Glutamatergic neuron (in vitro differentiated cells): Measurements from ENCODE around the gene SIRT3. TPM values are rescaled to one million over a fixed set of nuclear protein-coding genes. Genes with fewer than 3 reads are reported as not detected.

Source experiments
- DNase-seq: peaks from one replicate; pipeline ENCODE4 v3.0.0; 2022
- H3K27ac Mint-ChIP-seq: one replicate; pipeline ENCODE4 v1.8.0; 2020; ENCODE audit warnings: mild to moderate bottlenecking, mixed read lengths, inconsistent platforms; ENCODE audit not compliant: unreplicated experiment
- H3K27me3 Mint-ChIP-seq: one replicate; pipeline ENCODE4 v1.8.0; 2020; ENCODE audit warnings: mild to moderate bottlenecking, moderate library complexity, mixed read lengths, inconsistent platforms; ENCODE audit not compliant: unreplicated experiment
- H3K36me3 Mint-ChIP-seq: one replicate; pipeline ENCODE4 v1.8.0; 2020; ENCODE audit warnings: mild to moderate bottlenecking, mixed read lengths, inconsistent platforms; ENCODE audit not compliant: unreplicated experiment
- H3K4me1 Mint-ChIP-seq: one replicate; pipeline ENCODE4 v1.8.0; 2020; ENCODE audit warnings: mild to moderate bottlenecking, low read depth, mixed read lengths, inconsistent platforms; ENCODE audit not compliant: unreplicated experiment
- H3K4me3 Mint-ChIP-seq: one replicate; pipeline ENCODE4 v1.8.0; 2020; ENCODE audit warnings: mild to moderate bottlenecking, mixed read lengths, inconsistent platforms; ENCODE audit not compliant: unreplicated experiment
- H3K9me3 Mint-ChIP-seq: one replicate; pipeline ENCODE4 v1.8.0; 2020; ENCODE audit warnings: mild to moderate bottlenecking, moderate library complexity, mixed read lengths, inconsistent platforms; ENCODE audit not compliant: unreplicated experiment
- total RNA-seq: library from RNA; stranded (reverse); fragmentation: NEBNext Ultra II Directional; extraction: Animal tissue kit (Norgen Biotek cat#: 25700); gene quantifications from one replicate; pipeline ENCODE4 v1.2.1, GENCODE V29; 2021; ENCODE audit not compliant: unreplicated experiment
- TF ChIP-seq, protein P1 (sequence below): fragments of 200-600 bp; sonication (generic); IDR thresholded peaks from one replicate; pipeline ENCODE4 v1.5.0; 2021; ENCODE audit not compliant: partially characterized antibody, unreplicated experiment

Gene SIRT3
- total RNA-seq, 1 donor from 2014 or later: 23.6 TPM

DNA sequence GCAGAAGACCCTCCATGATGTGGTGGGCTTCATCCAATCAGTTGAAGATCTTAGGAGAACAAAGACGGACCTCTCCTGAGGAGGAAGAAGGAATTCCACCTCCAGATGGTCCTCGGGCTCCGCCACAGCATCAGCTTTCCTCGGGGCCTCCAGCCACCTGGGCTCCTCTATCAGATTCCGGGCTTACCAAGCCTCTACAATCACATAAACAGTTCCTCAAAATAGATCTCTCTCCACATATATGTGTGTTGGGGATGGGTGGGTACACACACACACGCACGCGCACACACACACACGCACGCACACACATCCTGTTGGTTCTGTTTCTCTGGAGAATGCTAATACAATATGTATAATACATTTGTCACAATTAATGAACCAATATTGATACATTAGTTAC is 23.3 kb upstream of the SIRT3 start:
- Mint-ChIP-seq H3K36me3 (peaks cover 9% of the 10 kb centered on the region), H3K4me3 (no peak overlapping the region), H3K9me3 (peaks cover 7% of the 10 kb centered on the region), H3K27ac (no peak overlapping the region), H3K27me3 (peaks cover 3% of the 10 kb centered on the region), H3K4me1 (no peaks in the 10 kb centered on the region)
- no peak for DNase-seq
- TF ChIP-seq, protein P1, sequence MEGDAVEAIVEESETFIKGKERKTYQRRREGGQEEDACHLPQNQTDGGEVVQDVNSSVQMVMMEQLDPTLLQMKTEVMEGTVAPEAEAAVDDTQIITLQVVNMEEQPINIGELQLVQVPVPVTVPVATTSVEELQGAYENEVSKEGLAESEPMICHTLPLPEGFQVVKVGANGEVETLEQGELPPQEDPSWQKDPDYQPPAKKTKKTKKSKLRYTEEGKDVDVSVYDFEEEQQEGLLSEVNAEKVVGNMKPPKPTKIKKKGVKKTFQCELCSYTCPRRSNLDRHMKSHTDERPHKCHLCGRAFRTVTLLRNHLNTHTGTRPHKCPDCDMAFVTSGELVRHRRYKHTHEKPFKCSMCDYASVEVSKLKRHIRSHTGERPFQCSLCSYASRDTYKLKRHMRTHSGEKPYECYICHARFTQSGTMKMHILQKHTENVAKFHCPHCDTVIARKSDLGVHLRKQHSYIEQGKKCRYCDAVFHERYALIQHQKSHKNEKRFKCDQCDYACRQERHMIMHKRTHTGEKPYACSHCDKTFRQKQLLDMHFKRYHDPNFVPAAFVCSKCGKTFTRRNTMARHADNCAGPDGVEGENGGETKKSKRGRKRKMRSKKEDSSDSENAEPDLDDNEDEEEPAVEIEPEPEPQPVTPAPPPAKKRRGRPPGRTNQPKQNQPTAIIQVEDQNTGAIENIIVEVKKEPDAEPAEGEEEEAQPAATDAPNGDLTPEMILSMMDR: no peak

DNA sequence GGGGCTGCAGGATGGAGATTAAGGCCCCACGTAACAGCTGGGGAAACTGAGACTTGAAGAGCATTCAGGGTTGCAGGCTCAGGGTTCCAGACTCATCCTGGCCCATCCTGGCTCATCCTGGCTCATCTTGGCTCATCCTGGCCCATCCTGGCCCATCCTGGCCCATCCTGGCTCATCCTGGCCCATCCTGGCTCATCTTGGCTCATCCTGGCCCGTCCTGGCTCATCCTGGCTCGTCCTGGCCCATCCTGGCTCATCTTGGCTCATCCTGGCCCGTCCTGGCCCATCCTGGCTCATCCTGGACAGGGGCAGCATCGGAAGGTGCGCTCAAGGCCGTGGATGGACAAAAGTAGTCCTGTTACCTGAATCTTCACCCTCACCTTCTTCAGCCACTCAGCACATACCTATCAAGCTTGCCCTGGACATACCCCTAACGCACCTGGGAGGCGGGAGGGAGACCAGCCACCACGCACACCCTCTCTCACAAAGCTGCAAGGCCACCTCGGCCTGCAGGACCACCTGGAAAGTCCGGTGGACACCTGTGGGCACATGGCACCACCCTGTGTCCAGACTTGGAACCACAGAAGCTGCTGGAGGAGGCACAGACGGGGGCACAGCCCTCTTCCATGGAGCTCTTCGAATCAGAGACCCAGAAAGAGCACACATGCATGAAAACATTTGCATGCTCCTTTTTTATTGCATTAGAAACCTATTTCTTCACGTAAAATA is 21.8 kb upstream of the SIRT3 start:
- Mint-ChIP-seq H3K9me3 (peaks cover 7% of the 10 kb centered on the region), H3K4me1 (peaks cover 10% of the 10 kb centered on the region), H3K27me3 (peaks cover 3% of the 10 kb centered on the region), H3K27ac (no peak overlapping the region), H3K4me3 (no peak overlapping the region), H3K36me3 (peaks cover 9% of the 10 kb centered on the region)
- TF ChIP-seq, protein P1: no peak
- no peak for DNase-seq

DNA sequence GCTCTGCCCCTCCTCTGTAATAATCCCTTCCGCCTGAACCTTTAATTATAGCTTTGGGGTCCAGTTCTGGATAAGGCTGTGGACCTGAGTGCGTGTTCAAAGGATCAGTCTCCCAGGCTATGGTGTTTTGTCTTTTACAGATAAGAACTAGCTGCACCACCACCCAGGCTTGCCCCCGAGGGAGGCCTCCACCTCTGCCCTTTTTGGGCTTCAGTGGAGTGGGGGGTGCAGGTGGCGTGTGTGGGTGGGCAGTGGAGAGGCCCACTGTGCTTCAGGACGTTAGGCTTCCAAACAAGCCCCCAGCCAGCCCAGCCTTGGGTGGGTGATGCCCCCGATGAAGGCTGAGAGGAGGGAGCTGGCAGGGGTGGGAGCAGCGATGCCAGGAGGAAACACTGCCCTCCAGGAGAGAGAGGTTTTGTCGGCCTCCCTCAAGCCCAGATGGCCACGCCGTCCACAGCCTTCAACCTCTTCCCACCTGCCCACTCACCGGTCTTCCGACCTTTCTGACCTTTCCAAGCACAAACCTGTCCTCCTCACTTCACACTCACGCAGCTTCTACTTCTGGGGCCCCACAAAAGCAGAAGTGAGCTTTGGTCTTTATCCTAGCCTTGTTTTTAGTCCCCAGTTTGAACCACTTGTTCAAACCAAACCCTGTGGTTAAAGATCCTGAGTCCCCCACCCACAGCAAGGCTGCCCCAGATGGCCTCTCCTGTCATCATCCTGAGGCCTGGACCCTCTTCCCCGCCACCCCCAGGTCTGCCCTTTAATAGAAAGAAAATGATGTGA is 21.0 kb upstream of the SIRT3 start:
- no peak for DNase-seq
- Mint-ChIP-seq H3K27ac (no peak overlapping the region), H3K9me3 (peaks cover 7% of the 10 kb centered on the region), H3K36me3 (peaks cover 10% of the 10 kb centered on the region), H3K4me3 (no peak overlapping the region), H3K4me1 (peaks cover 15% of the 10 kb centered on the region), H3K27me3 (peaks cover 3% of the 10 kb centered on the region)
- TF ChIP-seq, protein P1: no peak

DNA sequence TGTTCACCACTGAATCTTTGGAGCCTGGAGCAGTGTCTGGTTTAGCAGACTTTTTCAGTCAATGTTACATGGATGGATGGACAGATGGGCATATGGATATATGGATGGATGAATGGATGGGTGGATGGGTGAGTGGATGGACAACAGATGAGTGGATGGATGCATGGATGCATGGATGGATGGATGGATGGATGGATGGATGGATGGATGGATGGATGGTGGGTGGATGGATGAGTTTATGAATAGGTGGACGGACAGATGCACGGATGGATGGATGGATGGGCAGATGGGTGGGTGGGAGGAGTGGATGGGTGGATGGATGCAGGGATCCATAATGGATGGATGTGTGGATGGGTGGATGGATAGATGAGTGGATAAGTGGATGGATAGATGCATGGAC is 19.7 kb upstream of the SIRT3 start:
- Mint-ChIP-seq H3K4me1 (peaks cover 27% of the 10 kb centered on the region), H3K27me3 (peaks cover 6% of the 10 kb centered on the region), H3K9me3 (peaks cover 12% of the 10 kb centered on the region), H3K27ac (no peak overlapping the region), H3K36me3 (peaks cover 8% of the 10 kb centered on the region), H3K4me3 (no peak overlapping the region)
- no peak for DNase-seq
- TF ChIP-seq, protein P1: no peak

DNA sequence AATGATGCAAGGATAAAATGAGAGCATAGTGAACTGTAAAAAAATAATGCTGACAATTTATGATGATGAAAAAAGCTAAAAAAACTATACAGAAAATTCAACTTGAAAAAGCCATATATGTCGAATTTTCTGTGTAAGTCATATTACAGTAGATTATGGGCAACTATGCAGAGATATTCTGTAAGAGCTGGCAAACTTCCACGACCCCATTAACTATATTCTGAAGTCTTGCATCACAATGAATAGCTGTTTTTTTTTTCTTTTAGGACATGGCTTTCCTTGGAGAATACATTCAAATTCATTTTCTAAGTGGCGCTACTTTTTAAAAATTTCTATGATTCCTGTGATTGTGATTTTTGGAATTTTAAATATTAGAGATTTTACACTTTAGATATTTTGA is 19.0 kb upstream of the SIRT3 start:
- DNase-seq: no peak

More for the DNA sequence above, 19.0 kb upstream of the SIRT3 start:
- Mint-ChIP-seq H3K27me3 (peaks cover 6% of the 10 kb centered on the region), H3K4me3 (no peak overlapping the region), H3K9me3 (peaks cover 12% of the 10 kb centered on the region), H3K4me1 (peaks cover 27% of the 10 kb centered on the region), H3K36me3 (peaks cover 8% of the 10 kb centered on the region), H3K27ac (no peak overlapping the region)
- TF ChIP-seq, protein P1: no peak
